K562 (cell line): ENCODE data around the gene SLC30A10. TPM values are rescaled to one million over a fixed set of nuclear protein-coding genes. Genes with fewer than 3 reads are reported as not detected.

Experiments used
- ATAC-seq: fragments of 200-7000 bp; cut with Tn5 transposase; 3 replicates; pipeline ENCODE4 v1.9.1; 2020; ENCODE audit warnings: moderate library complexity
- BruUV-seq: library from RNA; stranded (reverse); fragments of 400-500 nt; replicated peaks from 2 replicates; lab custom pipeline; 2021; lab: Mats Ljungman, UMichigan
- CTCF ChIA-PET: fragments of 300-600 bp; formaldehyde crosslinking; extraction: SDS; loops from one replicate; lab custom pipeline; 2021; ENCODE audit warnings: low intra/inter-chr PET ratio; lab: Yijun Ruan, JAX
- POLR2A ChIA-PET: fragments of 300-600, 350-650 bp; sonication (Branson Sonifier 250); formaldehyde crosslinking; extraction: SDS; loops from one replicate; lab custom pipeline; 2021; ENCODE audit warnings: antibody characterized with exemption, inconsistent platforms; lab: Yijun Ruan, JAX
- DNase-seq, 4 experiments: peaks; one replicate each; pipeline versions ENCODE4 v3.0.0 to v3.0.0-alpha.2; 2011 to 2018; ENCODE audit warnings: low spot score in 3 of 4, mixed read lengths in 3 of 4; ENCODE audit errors: extremely low read depth in 1 of 4
- FAIRE-seq: peaks from 2 replicates; lab custom pipeline; 2011; peaks lifted over from hg19 to GRCh38; lab: Jason Lieb, UNC
- H2AFZ ChIP-seq: 2 replicates; pipeline ENCODE4 v1.6.0; 2011; ENCODE audit warnings: low read depth, low read length, control low read depth, inconsistent platforms
- H3K27ac ChIP-seq: fragments of 200-600 bp; 3 replicates; pipeline ENCODE4 v1.8.0; 2011; ENCODE audit warnings: low read depth, mild to moderate bottlenecking, control low read depth, inconsistent platforms, low read length, moderate library complexity, mixed read lengths; ENCODE audit errors: extremely low read depth
- H3K27me3 ChIP-seq, 2 experiments: fragments of 300-600 bp in 1 of 2; 2 replicates in 1 of 2; 3 replicates in 1 of 2; pipeline versions ENCODE4 v1.6.0 to v1.8.0; 2011; ENCODE audit warnings: inconsistent platforms in 2 of 2, low read length in 2 of 2, mild to moderate bottlenecking in 1 of 2, mixed read lengths in 1 of 2, moderate library complexity in 1 of 2; ENCODE audit not compliant: control insufficient read depth in 2 of 2, insufficient read depth in 2 of 2
- H3K36me3 ChIP-seq: fragments of 300-600 bp; 3 replicates; pipeline ENCODE4 v1.8.0; 2011; ENCODE audit warnings: mild to moderate bottlenecking, low read length, inconsistent platforms; ENCODE audit not compliant: control insufficient read depth, insufficient read depth
- H3K4me1 ChIP-seq, 2 experiments: fragments of 200-600 bp in 1 of 2; replicated peaks in 1 of 2; 2 replicates in 1 of 2; 3 replicates in 1 of 2; pipeline versions ENCODE4 v1.5.1 to v1.8.0; 2011; ENCODE audit warnings: inconsistent platforms in 2 of 2, low read length in 2 of 2, mild to moderate bottlenecking in 1 of 2, mixed read lengths in 1 of 2, moderate library complexity in 1 of 2; ENCODE audit not compliant: control insufficient read depth in 2 of 2, insufficient read depth in 2 of 2
- H3K4me2 ChIP-seq: 2 replicates; pipeline ENCODE4 v1.6.1; 2011; ENCODE audit warnings: low read length, control low read depth, inconsistent platforms, mixed read lengths; ENCODE audit not compliant: insufficient read depth
- H3K4me3 ChIP-seq: fragments of 200-600 bp; sonication (generic), shearing (Covaris generic); 2 replicates; pipeline ENCODE4 v1.5.1; 2016; ENCODE audit warnings: control low read depth, inconsistent platforms
- H3K79me2 ChIP-seq: fragments of 200-600 bp; 3 replicates; pipeline ENCODE4 v1.8.0; 2011; ENCODE audit warnings: low read length, inconsistent platforms; ENCODE audit not compliant: control insufficient read depth, insufficient read depth
- H3K9ac ChIP-seq, 2 experiments: 2 replicates each; pipeline versions ENCODE4 v1.6.0 to v1.6.1; 2011; ENCODE audit warnings: low read depth in 2 of 2, low read length in 2 of 2, control low read depth in 1 of 2, inconsistent platforms in 1 of 2, mild to moderate bottlenecking in 1 of 2, mixed read lengths in 1 of 2; ENCODE audit not compliant: insufficient read depth in 1 of 2
- H3K9me1 ChIP-seq: one replicate; pipeline ENCODE4 v1.6.0; 2011; ENCODE audit warnings: inconsistent platforms, mild to moderate bottlenecking, low read length, moderate library complexity; ENCODE audit not compliant: control insufficient read depth, insufficient read depth
- H3K9me3 ChIP-seq: replicated peaks from 2 replicates; pipeline ENCODE4 v1.5.1; 2011; ENCODE audit warnings: low read depth, low read length, inconsistent platforms; ENCODE audit not compliant: control insufficient read depth, insufficient read depth
- H4K20me1 ChIP-seq: replicated peaks from 2 replicates; pipeline ENCODE4 v1.6.1; 2011; ENCODE audit warnings: low read length, inconsistent platforms, mixed read lengths; ENCODE audit not compliant: control insufficient read depth, insufficient read depth
- ARID3B ChIP-seq: fragments of 250-450 bp; sonication (Bioruptor Pico); IDR thresholded peaks from 2 replicates; pipeline ENCODE4 v1.4.0; 2020; ENCODE audit warnings: borderline replicate concordance
- NFE2 ChIP-seq: IDR thresholded peaks from 2 replicates; pipeline ENCODE4 v1.6.1; 2014; ENCODE audit warnings: antibody characterized with exemption, low read depth
- PATZ1 ChIP-seq: fragments of 250-450 bp; sonication (Bioruptor Pico); IDR thresholded peaks from 2 replicates; pipeline ENCODE4 v1.5.0; 2020; ENCODE audit warnings: mild to moderate bottlenecking, borderline replicate concordance
- PRDM10 ChIP-seq: fragments of 450-650 bp; IDR thresholded peaks from 2 replicates; pipeline ENCODE4 v1.6.1; 2018; ENCODE audit not compliant: partially characterized antibody
- RBM15 ChIP-seq: fragments of 200-400 bp; formaldehyde crosslinking; IDR thresholded peaks from 2 replicates; pipeline ENCODE4 v1.6.1; 2018; ENCODE audit warnings: mild to moderate bottlenecking, low read length, moderate library complexity; ENCODE audit not compliant: insufficient read depth
- RHOXF2B ChIP-seq: fragments of 250-450 bp; sonication (Bioruptor Pico); conservative IDR thresholded peaks from 2 replicates; pipeline ENCODE4 v1.5.1; 2021
- ZNF785 ChIP-seq: fragments of 250-450 bp; sonication (Bioruptor Pico); IDR thresholded peaks from 2 replicates; pipeline ENCODE4 v1.4.0; 2020; ENCODE audit warnings: mild to moderate bottlenecking
- in situ Hi-C: fragments of 300-500 bp; cut with MboI; formaldehyde crosslinking; loops from 4 replicates; pipeline ENCODE4 v1.15.0; 2018; ENCODE audit warnings: inconsistent platforms, mixed read lengths
- intact Hi-C: fragments of 100-400 bp; cut with micrococcal nuclease; formaldehyde crosslinking; loops from 2 replicates; pipeline ENCODE4 v1.14.2; 2022
- polyA plus RNA-seq, 8 experiments: library from polyadenylated mRNA; depleted of rRNA in 4 of 8; stranded (reverse) in 5 of 8; unstranded in 3 of 8; fragments of >200 nt; fragmentation: Nextera tagmentation in 2 of 8; fragmentation: Illumina TruSeq in 1 of 8; extraction: Ambion mirVana in 2 of 8; extraction: Trizol in 1 of 8; gene quantifications; 2 replicates each; pipeline versions ENCODE4 v1.2.1 to v1.2.3, GENCODE V29; 2011 to 2014; ENCODE audit warnings: inconsistent platforms in 1 of 8, missing spikeins in 1 of 8
- total RNA-seq, 7 experiments: library from RNA; depleted of rRNA in 6 of 7; stranded (reverse); fragments of >200 nt in 6 of 7; fragmentation: Illumina TruSeq in 2 of 7; extraction: Trizol in 2 of 7; gene quantifications; 2 replicates each; pipeline versions ENCODE4 v1.2.1 to v1.2.3, GENCODE V29; 2011 to 2021; ENCODE audit warnings: low replicate concordance in 1 of 7
- TF ChIP-seq, protein P1 (sequence below): IDR thresholded peaks from 3 replicates; pipeline ENCODE4 v1.6.1; 2011; ENCODE audit warnings: borderline replicate concordance, mild to moderate bottlenecking, moderate library complexity; ENCODE audit not compliant: insufficient read length; ENCODE audit errors: extremely low read depth

The SLC30A10 gene
- total and polyA plus RNA-seq, 9 of the 15 experiments (the other 6 are each of a cell fraction or from before 2014, with no cell fraction given), result 2.6 to 11.3 (median 7.1) TPM

DNA sequence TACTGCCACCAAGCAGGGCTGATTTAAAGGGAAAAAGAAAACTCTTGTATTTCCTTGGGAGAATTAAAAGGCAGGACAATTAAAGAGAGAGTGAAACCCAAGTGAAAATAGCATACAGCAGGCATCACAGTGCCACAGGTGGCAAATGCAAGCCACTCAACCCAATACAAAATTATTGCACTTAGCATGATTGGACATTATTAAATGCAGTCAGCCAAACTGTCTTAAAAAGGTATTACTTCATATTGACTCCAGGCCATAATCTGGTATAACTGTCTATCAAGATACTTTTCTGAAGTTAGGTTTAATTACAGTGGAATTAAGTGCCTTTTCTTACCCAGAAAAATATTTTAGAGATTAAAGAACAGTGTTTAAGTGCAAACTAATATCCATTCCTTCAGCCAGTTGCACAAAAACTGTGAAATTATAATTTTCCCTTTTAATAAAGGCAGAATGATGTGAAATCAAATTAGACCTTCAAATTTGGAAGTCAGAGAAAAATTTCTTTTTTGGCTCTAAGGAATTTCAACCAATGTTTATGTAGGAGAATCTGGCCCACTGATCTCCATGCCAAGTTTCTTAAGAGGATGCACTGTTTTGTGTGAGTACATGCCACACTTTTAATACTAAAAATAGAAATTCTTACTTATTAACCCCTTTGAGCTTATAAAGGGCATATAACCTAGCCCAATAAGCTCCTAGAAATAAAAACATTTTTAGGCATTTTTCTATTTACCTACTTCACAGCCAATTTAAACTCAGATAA lies 15.2 kb downstream of the SLC30A10 start:
- intact Hi-C loops (no loop called here), in situ Hi-C loops (loop anchor here (10.0 kb wide), 1 partner anchor 608 kb away; no protein-coding TSS in a partner anchor)
- Histone ChIP-seq H2AFZ (peak overlapping the region; percentile 37; the same call in 1 of the 2 replicates), H3K4me2 (no peak overlapping the region), H3K27me3 (no peaks in the 10 kb centered on the region), H3K27ac (no peak overlapping the region), H3K9me1 (no peaks in the 10 kb centered on the region), H3K36me3 (peaks cover 37% of the 10 kb centered on the region), H3K4me3 (no peak overlapping the region), H3K9me3 (0 out of 2 replicates have a peak, but pooled peaks cover 3% of the 10 kb centered on the region), H3K4me1 (peaks cover 8 to 25% of the 10 kb centered on the region in 2 experiments), H3K9ac (no peak overlapping the region; a peak in 1 of 4 replicates), H3K79me2 (no peaks in the 10 kb centered on the region; the same call in 2 of the 3 replicates), H4K20me1 (no peaks in the 10 kb centered on the region)
- ATAC-seq, result no peak
- TF ChIP-seq PATZ1 (CRISPR knock-in tag), result no peak
- TF ChIP-seq, protein P1, sequence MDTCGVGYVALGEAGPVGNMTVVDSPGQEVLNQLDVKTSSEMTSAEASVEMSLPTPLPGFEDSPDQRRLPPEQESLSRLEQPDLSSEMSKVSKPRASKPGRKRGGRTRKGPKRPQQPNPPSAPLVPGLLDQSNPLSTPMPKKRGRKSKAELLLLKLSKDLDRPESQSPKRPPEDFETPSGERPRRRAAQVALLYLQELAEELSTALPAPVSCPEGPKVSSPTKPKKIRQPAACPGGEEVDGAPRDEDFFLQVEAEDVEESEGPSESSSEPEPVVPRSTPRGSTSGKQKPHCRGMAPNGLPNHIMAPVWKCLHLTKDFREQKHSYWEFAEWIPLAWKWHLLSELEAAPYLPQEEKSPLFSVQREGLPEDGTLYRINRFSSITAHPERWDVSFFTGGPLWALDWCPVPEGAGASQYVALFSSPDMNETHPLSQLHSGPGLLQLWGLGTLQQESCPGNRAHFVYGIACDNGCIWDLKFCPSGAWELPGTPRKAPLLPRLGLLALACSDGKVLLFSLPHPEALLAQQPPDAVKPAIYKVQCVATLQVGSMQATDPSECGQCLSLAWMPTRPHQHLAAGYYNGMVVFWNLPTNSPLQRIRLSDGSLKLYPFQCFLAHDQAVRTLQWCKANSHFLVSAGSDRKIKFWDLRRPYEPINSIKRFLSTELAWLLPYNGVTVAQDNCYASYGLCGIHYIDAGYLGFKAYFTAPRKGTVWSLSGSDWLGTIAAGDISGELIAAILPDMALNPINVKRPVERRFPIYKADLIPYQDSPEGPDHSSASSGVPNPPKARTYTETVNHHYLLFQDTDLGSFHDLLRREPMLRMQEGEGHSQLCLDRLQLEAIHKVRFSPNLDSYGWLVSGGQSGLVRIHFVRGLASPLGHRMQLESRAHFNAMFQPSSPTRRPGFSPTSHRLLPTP, result no peak
- TF ChIP-seq NFE2, result no peak
- TF ChIP-seq RHOXF2B (CRISPR knock-in tag), result no peak
- no peak for TF ChIP-seq ZNF785 (CRISPR knock-in tag)
- no peak for TF ChIP-seq RBM15
- TF ChIP-seq ARID3B, result no peak
- no peak for TF ChIP-seq PRDM10
- BruUV-seq, result no TSS peak
- ChIA-PET CTCF (no interaction called here), POLR2A (interaction anchor here (0.6 to 2.7 kb wide), 3 partner anchors 12 to 306 kb away, joined by 3 to 21 read pairs (median 3); no protein-coding TSS in a partner anchor)
- no peak for DNase-seq
- FAIRE-seq, result no peak
